ENCODE data around the gene MYOCOS. TPM values are rescaled to one million over a fixed set of nuclear protein-coding genes. Genes with fewer than 3 reads are reported as not detected.
"Not testable (repeated sequence)": the region's sequence is repeated elsewhere in the genome, so short reads cannot be mapped to it uniquely, and the experiment has no call there.

The MYOCOS gene
- total RNA-seq, 1 donor from 2014 or later = not detected

GRCh38 chr1:171597203-171597602, 24.8 kb upstream of the MYOCOS start:
- DNase-seq (ENCODE audit: low read depth) (no peak), FAIRE-seq (no peak)
- Histone ChIP-seq H3K36me3 (ENCODE audit: control insufficient read depth, insufficient read depth, low read length) (no peaks in the 10 kb centered on the region), H3K4me3 (ENCODE audit: low read depth, low read length) (no peak overlapping the region), H3K27me3 (ENCODE audit: control insufficient read depth, insufficient read depth, low read length) (no peaks in the 10 kb centered on the region)
- TF ChIP-seq CTCF (IDR thresholded peaks at IDR 0.05; ENCODE audit: insufficient read depth, low read length, severe bottlenecking) = no peak

DNA sequence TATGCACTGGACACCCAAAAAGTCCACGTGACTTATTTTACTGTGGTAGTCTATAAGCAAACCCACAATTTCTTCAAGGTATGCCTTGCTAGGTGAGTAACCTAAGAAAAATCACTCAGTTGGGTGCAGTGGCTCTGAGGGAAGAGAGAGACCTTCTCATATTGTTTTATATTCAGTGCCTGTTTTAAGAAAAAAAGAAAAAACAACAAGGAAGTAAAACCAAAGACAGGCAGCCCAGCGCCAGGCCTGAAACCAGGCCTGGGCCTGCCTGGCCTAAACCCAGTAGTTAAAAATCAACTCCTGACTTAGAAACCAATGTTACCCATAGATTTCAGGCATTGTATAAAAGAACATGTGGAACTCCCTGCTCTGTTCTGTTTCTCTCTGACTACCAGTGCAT, 21.7 kb upstream of the MYOCOS start:
- not testable (repeated sequence) for H3K36me3 ChIP-seq (ENCODE audit: control insufficient read depth, insufficient read depth, low read length); H3K4me3 ChIP-seq (ENCODE audit: low read depth, low read length); FAIRE-seq; H3K27me3 ChIP-seq (ENCODE audit: control insufficient read depth, insufficient read depth, low read length)
- peak; percentile 4 for DNase-seq (ENCODE audit: low read depth)

DNA sequence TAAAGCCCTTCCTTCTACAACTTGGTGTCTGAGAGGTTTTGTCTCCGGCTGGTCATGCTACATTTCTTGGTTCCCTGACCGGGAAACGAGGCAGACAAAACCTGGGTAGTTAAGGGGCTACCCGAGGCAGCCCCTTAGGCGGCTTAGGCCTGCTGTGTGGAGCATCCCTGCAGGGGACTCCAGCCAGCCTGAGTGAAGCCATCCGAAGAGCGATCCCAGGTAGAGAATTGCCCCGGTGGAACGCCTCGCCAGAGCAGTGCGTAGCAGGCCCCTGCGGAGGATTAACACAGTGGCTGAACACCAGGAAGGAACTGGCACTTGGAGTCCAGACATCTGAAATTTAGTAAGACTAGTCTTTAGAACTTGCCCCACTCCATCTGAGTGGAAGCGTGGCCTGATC, 21.2 kb upstream of the MYOCOS start:
- FAIRE-seq (no peak), DNase-seq (ENCODE audit: low read depth) (no peak)
- Histone ChIP-seq H3K4me3 (ENCODE audit: low read depth, low read length) (no peak overlapping the region), H3K36me3 (ENCODE audit: control insufficient read depth, insufficient read depth, low read length) (no peaks in the 10 kb centered on the region), H3K27me3 (ENCODE audit: control insufficient read depth, insufficient read depth, low read length) (no peaks in the 10 kb centered on the region)
- TF ChIP-seq CTCF (IDR thresholded peaks at IDR 0.05; ENCODE audit: insufficient read depth, low read length, severe bottlenecking) = no peak

- DNase-seq (ENCODE audit: low read depth); FAIRE-seq; H3K36me3 ChIP-seq (ENCODE audit: control insufficient read depth, insufficient read depth, low read length); H3K27me3 ChIP-seq (ENCODE audit: control insufficient read depth, insufficient read depth, low read length); H3K4me3 ChIP-seq (ENCODE audit: low read depth, low read length): not testable (repeated sequence)
Measured at GRCh38 chr1:171603042-171603441, 19.0 kb upstream of the MYOCOS start.

GRCh38 chr1:171606402-171606941, 15.6 kb upstream of the MYOCOS start:
- DNase-seq (ENCODE audit: low read depth) (no peak), FAIRE-seq (no peak)
- H3K36me3 ChIP-seq (ENCODE audit: control insufficient read depth, insufficient read depth, low read length) = no peaks in the 10 kb centered on the region
- H3K4me3 ChIP-seq (ENCODE audit: low read depth, low read length) = no peak overlapping the region
- H3K27me3 ChIP-seq (ENCODE audit: control insufficient read depth, insufficient read depth, low read length) = no peaks in the 10 kb centered on the region
- TF ChIP-seq CTCF (IDR thresholded peaks at IDR 0.05; ENCODE audit: insufficient read depth, low read length, severe bottlenecking) = no peak

- DNase-seq (ENCODE audit: low read depth) = peak; percentile 63
- no peak for FAIRE-seq
- H3K4me3 ChIP-seq (ENCODE audit: low read depth, low read length) = no peak overlapping the region
- H3K36me3 ChIP-seq (ENCODE audit: control insufficient read depth, insufficient read depth, low read length) = no peaks in the 10 kb centered on the region
- no peaks in the 10 kb centered on the region for H3K27me3 ChIP-seq (ENCODE audit: control insufficient read depth, insufficient read depth, low read length)
- no peak for TF ChIP-seq CTCF (IDR thresholded peaks at IDR 0.05; ENCODE audit: insufficient read depth, low read length, severe bottlenecking)
Measured at GRCh38 chr1:171610385-171610784, 11.7 kb upstream of the MYOCOS start.

GRCh38 chr1:171611306-171611705, 10.7 kb upstream of the MYOCOS start:
- no peak for FAIRE-seq
- no peak for TF ChIP-seq CTCF (IDR thresholded peaks at IDR 0.05; ENCODE audit: insufficient read depth, low read length, severe bottlenecking)
- Histone ChIP-seq H3K4me3 (ENCODE audit: low read depth, low read length) (no peak overlapping the region), H3K27me3 (ENCODE audit: control insufficient read depth, insufficient read depth, low read length) (no peaks in the 10 kb centered on the region), H3K36me3 (ENCODE audit: control insufficient read depth, insufficient read depth, low read length) (no peaks in the 10 kb centered on the region)
- peak; percentile 33 for DNase-seq (ENCODE audit: low read depth)

Data from bronchial epithelial cell (primary cell).